GM13977 (cell line): ENCODE results near the gene ACOT4.
"Not testable (repeated sequence)": the region's sequence is repeated elsewhere in the genome, so short reads cannot be mapped to it uniquely, and the experiment has no call there.

Source experiments
- DNase-seq: peaks from one replicate; pipeline ENCODE4 v3.0.0; 2012; ENCODE audit warnings: low spot score
- in situ Hi-C: fragments of 300-500 bp; cut with MboI; formaldehyde crosslinking; loops from one replicate; pipeline ENCODE4 v1.12.0; 2022; ENCODE audit warnings: low sequenced_read_pairs, low pct_unique_long_range_greater_than_20kb, mixed read lengths, inconsistent platforms; ENCODE audit not compliant: unreplicated experiment
- TF ChIP-seq, protein P1 (sequence below): IDR thresholded peaks from 2 replicates; pipeline ENCODE4 v1.5.1; 2012; ENCODE audit warnings: mild to moderate bottlenecking, control low read depth; ENCODE audit not compliant: insufficient read depth; ENCODE audit errors: extremely low read depth, missing control alignments

The ACOT4 gene, protein sequence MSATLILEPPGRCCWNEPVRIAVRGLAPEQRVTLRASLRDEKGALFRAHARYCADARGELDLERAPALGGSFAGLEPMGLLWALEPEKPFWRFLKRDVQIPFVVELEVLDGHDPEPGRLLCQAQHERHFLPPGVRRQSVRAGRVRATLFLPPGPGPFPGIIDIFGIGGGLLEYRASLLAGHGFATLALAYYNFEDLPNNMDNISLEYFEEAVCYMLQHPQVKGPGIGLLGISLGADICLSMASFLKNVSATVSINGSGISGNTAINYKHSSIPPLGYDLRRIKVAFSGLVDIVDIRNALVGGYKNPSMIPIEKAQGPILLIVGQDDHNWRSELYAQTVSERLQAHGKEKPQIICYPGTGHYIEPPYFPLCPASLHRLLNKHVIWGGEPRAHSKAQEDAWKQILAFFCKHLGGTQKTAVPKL

DNA sequence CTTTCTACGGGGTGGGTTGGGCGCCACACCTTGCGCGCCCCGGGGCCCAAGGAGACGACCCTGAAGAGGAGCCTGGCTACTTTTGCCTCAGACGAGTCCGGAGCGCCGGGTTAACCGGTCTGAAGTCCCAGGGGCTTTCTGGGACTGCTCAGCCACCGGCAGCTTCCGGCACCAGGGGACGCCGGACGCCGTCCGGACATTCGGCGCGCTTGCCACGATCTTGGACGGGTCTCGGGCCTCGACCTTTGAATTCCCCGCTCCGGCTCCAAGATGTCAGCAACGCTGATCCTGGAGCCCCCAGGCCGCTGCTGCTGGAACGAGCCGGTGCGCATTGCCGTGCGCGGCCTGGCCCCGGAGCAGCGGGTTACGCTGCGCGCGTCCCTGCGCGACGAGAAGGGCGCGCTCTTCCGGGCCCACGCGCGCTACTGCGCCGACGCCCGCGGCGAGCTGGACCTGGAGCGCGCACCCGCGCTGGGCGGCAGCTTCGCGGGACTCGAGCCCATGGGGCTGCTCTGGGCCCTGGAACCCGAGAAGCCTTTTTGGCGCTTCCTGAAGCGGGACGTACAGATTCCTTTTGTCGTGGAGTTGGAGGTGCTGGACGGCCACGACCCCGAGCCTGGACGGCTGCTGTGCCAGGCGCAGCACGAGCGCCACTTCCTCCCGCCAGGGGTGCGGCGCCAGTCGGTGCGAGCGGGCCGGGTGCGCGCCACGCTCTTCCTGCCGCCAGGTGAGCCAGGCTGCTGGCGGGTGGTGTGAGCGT is at the start of gene ACOT4:
Gene ACOT4, plus strand, starts transcription at position 184 of the 760 bp plus-strand sequence. Its CDS starts 87 bp downstream, at position 271.
- in situ Hi-C loops, result no loop called here
- peak; percentile 83 for DNase-seq
- TF ChIP-seq, protein P1, sequence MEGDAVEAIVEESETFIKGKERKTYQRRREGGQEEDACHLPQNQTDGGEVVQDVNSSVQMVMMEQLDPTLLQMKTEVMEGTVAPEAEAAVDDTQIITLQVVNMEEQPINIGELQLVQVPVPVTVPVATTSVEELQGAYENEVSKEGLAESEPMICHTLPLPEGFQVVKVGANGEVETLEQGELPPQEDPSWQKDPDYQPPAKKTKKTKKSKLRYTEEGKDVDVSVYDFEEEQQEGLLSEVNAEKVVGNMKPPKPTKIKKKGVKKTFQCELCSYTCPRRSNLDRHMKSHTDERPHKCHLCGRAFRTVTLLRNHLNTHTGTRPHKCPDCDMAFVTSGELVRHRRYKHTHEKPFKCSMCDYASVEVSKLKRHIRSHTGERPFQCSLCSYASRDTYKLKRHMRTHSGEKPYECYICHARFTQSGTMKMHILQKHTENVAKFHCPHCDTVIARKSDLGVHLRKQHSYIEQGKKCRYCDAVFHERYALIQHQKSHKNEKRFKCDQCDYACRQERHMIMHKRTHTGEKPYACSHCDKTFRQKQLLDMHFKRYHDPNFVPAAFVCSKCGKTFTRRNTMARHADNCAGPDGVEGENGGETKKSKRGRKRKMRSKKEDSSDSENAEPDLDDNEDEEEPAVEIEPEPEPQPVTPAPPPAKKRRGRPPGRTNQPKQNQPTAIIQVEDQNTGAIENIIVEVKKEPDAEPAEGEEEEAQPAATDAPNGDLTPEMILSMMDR, result no peak

DNA sequence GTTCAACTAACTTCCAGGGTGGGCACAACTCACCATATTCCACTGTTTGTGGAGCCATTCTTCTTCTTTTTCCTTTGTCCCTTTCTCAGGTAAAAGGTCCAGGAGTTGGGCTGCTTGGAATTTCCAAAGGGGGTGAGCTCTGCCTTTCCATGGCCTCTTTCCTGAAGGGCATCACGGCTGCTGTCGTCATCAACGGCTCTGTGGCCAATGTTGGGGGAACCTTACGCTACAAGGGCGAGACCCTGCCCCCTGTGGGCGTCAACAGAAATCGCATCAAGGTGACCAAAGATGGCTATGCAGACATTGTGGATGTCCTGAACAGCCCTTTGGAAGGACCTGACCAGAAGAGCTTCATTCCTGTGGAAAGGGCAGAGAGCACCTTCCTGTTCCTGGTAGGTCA is 48.7 kb upstream of the ACOT4 start:
- DNase-seq, in situ Hi-C loops: not testable (repeated sequence)

DNA sequence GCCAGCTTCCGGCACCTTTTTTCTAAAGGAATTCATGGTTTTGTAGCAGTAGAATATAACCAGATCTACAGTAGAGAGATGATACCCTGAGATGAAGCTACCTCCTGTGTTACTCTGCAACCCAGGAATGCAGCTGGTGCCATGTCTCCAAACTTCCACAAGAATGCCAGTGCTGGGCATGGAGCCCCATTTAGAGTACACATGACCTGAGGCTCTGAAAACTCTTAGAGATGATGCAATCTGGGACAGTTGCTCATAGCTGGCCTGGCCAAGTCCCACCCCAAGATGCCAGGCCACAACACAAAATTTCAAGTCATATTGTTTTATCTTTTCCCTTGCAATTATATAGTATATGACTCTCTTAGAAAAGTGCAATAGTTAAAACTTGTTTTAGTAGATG is 46.3 kb upstream of the ACOT4 start:
- in situ Hi-C loops, DNase-seq: not testable (repeated sequence)

DNA sequence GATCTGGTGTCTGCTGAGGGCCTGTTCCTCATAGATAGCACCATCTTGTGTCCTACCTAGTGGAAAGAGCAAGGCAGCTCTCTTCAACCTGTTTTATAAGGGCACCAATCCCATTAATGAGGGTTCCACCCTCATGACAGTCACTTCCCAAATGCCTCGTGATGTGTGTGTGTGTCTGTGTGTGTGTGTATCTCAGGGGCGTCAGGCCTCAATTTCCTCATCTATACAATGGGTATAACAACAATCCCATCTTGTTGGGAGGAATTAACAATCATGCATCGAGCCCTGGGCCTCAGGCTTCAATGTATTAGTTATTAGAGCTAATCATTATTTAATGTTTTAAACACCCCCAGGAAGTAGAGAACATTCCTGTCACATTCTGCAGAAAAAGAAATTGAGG is 42.6 kb upstream of the ACOT4 start:
- DNase-seq, in situ Hi-C loops: not testable (repeated sequence)

DNA sequence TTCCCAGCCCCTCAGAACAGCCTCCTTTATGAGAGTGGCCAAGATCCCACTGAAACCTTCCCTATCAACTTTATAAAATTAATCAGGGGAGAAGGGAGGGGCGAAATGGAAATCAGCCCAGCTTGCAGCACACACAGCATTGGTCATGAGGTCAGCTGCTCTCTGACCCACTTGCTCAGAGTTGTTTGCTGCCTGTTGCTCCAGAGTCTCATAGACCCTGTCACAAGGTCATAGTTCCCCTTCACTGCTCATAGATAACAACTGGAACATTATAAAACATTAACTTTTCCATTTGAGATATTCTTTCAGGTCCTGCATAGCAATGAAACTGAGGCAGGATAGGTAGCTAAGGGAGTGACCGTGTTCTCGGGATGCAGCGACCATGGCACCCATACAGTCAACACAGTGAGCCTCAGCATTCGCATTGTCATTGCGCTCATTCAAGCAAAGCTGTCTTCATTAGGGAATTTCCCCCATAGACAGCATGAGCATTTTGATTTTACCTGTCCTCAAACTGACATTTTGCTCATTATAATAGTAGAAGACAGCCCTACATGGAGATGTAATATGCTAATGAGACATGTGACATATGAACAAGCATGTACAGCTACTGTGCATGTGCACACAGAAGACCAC is 41.7 kb upstream of the ACOT4 start:
- in situ Hi-C loops, DNase-seq: not testable (repeated sequence)

DNA sequence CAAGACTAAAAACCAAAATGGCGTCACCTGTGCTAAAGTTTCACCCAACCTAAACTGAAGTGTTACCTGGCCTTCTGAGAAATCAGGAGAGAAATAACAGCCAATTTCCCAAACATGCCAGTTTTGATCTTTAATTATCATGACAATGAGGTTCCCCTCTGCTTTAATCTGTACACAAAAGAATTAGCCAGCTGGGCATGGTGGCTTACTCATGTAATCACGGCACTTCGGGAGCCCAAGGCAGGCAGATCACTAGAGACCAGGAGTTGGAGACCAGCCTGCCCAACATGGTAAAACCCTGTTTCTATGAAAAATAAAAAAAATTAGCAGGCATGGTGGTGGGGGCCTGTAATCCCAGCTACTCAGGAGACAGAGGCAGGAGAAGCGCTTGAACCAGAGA is 37.8 kb upstream of the ACOT4 start:
- in situ Hi-C loops, result no loop called here
- TF ChIP-seq, protein P1, result no peak
- no peak for DNase-seq

DNA sequence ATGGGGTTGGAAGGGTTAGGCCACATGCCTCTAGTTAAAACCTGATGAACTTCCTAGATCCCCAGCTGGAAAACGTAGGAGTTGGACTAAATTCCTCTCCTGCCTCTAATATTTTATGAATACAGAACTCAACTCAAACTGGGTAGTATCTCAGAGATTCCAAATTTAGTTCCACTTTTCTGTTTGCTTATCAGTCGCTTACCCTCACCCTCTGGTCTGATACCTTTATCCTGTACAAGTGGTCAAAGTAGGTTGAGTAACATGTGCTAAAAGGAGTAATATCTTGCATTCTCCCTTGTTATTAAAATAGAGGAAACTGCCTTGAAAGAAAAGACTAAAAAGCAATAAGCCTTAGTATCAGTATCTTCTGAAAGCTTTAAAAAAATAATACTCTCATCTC is 34.5 kb upstream of the ACOT4 start:
- DNase-seq, in situ Hi-C loops: not testable (repeated sequence)

DNA sequence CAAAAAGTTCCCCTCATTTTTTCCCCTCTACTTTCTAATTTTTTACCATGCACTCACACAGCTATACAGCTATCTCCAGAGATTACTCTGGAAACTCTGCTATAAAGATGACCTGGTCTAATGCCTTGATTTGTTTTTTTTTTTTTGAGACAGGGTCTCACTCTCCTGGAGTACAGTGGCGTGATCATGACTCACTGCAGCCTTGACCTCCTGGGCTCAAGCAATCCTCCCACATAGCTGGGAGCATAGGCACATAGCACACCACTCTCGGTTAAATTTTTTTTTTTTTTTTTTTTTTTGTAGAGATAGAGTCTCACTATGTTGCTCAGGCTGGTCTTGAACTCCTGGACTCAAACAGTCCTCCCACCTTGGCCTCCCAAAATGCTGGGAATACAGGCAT is 33.4 kb upstream of the ACOT4 start:
- in situ Hi-C loops, DNase-seq: not testable (repeated sequence)

DNA sequence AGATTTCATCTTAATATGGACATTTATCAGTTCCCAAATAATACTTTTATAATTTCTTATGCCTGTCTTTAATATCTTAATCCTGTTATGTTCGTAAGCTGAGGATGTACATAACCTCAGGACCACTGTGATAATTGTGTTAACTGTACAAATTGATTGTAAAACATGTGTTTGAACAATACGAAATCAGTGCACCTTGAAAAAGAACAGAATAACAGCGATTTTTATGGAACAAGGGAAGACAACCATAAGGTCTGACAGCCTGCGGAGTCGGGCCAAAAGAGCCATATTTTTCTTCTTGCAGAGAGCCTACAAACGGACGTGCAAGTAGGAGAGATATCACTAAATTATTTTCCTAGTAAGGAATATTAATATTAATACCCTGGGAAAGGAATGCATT is 29.4 kb upstream of the ACOT4 start:
- not testable (repeated sequence) for DNase-seq
- in situ Hi-C loops, result loop anchor here (5.0 kb wide), 1 partner anchor 35 kb away; no protein-coding TSS in a partner anchor

DNA sequence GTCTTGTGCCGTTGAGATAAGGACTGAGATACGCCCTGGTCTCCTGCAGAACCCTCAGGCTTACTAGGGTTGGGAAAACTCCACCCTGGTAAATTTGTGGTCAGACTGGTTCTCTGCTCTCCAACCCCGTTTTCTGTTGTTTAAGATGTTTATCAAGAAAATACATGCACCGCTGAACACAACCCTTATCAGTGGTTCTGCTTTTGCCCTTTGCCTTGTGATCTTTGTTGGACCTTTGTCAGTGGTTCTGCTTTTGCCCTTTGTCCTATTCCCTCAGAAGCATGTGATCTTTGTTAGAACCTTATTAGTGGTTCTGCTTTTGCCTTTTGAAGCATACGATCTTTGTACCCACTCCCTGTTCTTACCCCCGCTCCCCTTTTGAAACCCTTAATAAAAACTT is 29.0 kb upstream of the ACOT4 start:
- not testable (repeated sequence) for DNase-seq
- in situ Hi-C loops, result loop anchor here (5.0 kb wide), 1 partner anchor 35 kb away; no protein-coding TSS in a partner anchor

DNA sequence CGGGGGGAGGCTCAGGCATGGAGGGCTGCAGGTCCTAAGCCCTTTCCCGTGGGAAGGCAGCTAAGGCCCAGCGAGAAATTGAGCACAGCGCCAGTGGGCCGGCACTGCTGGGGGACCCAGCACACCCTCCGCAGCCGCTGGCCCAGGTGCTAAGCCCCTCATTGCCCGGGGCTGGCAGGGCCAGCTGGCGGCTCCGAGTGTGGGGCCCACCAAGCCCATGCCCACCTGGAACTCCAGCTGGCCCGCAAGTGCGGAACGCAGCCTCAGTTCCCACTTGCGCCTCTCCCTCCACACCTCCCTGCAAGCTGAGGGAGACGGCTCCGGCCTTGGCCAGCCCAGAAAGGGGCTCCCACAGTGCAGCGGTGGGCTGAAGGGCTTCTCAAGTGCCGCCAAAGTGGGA is 25.2 kb upstream of the ACOT4 start:
- in situ Hi-C loops, DNase-seq: not testable (repeated sequence)

DNA sequence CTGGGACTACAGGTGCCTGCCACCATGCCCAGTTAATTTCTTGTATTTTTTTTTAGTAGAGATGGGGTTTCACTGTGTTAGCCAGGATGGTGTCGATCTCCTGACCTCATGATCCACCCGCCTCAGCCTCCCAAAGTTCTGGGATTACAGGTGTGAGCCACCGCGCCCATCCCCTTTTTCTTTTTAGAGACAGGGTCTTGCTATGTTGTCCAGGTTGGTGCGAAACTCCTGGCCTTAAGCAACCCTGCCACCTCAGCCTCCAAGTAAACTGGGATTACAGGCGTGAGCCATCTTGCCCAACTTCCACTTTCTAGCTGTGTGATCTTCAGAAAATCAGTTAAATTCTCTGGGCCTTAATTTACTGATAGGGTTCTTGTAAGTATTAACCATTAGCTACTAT is 24.7 kb upstream of the ACOT4 start:
- DNase-seq, in situ Hi-C loops: not testable (repeated sequence)
